Inferior parietal cortex (tissue), 1 donor: Measurements from ENCODE around the gene ZNF208.
"Not testable (repeated sequence)": the region's sequence is repeated elsewhere in the genome, so short reads cannot be mapped to it uniquely, and the experiment has no call there.

Experiments
- DNase-seq: peaks from one replicate; pipeline ENCODE4 v3.0.0-alpha.2; 2016; ENCODE audit errors: extremely low spot score

ZNF208 gene

DNA sequence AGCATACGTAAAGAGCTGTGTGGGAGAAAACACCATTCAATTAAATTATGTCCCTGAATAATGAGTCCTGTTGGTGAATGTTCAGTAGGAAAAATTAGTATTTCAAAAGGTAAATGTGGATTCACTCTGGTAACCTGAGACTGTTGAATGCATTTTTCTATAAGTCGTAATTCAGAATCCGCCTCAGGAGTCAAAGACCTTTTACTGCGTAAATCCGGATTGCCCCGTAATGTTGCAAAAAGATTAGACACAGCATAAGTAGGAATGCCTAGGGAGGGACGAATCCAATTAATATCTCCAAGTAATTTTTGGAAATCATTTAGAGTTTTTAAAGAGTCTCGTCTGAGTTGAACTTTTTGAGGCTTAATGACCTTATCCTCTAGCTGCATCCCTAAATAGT is 126.0 kb downstream of the ZNF208 start:
- not testable (repeated sequence) for DNase-seq

DNA sequence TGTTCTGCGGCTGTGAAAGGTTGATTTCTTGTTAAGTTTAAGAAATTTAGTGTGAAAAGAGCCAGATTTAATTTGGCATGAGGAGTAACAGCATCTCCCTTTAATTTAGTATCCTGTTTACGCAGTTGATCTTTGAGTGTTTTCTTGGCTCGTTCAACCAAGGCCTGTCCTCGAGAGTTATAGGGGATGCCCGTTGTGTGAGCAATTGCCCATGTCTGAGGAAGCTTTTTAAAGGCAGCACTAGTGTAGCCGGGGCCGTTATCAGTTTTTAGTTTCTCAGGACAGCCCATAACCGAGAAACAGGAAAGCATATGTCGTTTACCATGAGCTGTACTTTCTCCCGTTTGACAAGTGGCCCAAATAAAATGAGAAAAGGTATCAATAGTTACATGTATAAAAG is 127.2 kb downstream of the ZNF208 start:
- no peak for DNase-seq
